ENCODE measurements around the gene VWA3B.

Gene VWA3B

DNA sequence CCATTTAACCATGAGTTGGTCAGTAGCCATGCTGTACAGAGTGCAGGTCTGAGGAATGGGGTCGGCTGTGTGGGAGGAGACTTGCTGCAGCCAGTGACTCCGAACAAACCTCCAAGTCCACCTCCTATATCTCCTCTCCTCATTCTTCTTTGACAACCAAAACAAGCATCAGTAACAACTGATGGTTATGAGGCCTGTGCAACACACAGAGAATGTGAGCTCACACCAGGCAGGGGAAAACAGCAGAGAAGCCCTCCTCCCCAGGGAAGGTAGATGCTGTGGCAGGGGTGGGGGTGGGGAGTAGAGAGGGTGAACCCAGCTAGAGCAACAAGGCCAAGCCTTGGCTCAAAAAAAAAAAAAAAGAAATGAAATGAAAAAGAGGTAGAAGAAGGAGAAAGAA lies 247.0 kb downstream of the VWA3B start:
- Histone ChIP-seq H3K9me3 (no peaks in the 10 kb centered on the region), H3K36me3 (no peaks in the 10 kb centered on the region), H3K27me3 (peaks cover 68% of the 10 kb centered on the region), H3K27ac (no peak overlapping the region), H3K4me3 (ENCODE audit: low read depth in 1 of 2, low read length in 1 of 2) (no peak overlapping the region), H3K4me1 (ENCODE audit: control insufficient read depth in 1 of 2, insufficient read depth in 1 of 2, low read depth in 1 of 2, low read length in 1 of 2) (no peaks in the 10 kb centered on the region)
- TF ChIP-seq, protein P1, sequence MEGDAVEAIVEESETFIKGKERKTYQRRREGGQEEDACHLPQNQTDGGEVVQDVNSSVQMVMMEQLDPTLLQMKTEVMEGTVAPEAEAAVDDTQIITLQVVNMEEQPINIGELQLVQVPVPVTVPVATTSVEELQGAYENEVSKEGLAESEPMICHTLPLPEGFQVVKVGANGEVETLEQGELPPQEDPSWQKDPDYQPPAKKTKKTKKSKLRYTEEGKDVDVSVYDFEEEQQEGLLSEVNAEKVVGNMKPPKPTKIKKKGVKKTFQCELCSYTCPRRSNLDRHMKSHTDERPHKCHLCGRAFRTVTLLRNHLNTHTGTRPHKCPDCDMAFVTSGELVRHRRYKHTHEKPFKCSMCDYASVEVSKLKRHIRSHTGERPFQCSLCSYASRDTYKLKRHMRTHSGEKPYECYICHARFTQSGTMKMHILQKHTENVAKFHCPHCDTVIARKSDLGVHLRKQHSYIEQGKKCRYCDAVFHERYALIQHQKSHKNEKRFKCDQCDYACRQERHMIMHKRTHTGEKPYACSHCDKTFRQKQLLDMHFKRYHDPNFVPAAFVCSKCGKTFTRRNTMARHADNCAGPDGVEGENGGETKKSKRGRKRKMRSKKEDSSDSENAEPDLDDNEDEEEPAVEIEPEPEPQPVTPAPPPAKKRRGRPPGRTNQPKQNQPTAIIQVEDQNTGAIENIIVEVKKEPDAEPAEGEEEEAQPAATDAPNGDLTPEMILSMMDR (IDR thresholded peaks at IDR 0.05), result no peak

DNA sequence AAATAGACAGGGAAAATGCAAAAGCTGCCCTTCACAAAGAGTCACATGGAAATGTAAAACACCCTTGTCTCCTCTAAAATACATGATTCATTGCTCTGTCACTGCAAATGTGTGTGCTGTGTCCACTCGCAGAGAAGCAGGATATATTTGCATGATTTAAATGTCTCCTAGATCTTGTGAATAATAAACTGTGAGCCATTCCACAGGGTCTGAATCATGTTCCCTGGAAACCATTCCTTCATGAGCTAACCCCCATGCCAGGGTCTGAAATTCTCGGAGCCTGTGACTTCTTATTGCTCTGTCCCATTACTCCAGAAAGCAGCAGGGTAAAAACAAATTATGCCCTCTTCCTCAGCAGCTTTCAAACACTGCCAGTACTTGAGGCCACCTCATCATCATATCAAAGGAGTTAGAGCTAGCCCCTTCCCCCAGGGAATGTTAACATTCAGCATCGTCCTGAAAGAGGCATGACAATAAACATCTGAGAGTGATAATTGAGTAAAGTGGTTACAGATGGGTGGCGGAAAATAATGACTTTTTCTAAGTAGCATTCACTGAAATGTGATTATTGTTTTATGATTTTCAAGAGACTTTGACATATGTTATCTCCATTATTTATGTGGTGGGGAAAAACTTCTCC lies 247.6 kb downstream of the VWA3B start:
- Histone ChIP-seq H3K4me3 (ENCODE audit: low read depth in 1 of 2, low read length in 1 of 2) (no peak overlapping the region), H3K9me3 (no peaks in the 10 kb centered on the region), H3K36me3 (no peaks in the 10 kb centered on the region), H3K27me3 (peaks cover 73% of the 10 kb centered on the region), H3K4me1 (ENCODE audit: control insufficient read depth in 1 of 2, insufficient read depth in 1 of 2, low read depth in 1 of 2, low read length in 1 of 2) (no peaks in the 10 kb centered on the region), H3K27ac (no peak overlapping the region)
- TF ChIP-seq, protein P1 (IDR thresholded peaks at IDR 0.05), result no peak

DNA sequence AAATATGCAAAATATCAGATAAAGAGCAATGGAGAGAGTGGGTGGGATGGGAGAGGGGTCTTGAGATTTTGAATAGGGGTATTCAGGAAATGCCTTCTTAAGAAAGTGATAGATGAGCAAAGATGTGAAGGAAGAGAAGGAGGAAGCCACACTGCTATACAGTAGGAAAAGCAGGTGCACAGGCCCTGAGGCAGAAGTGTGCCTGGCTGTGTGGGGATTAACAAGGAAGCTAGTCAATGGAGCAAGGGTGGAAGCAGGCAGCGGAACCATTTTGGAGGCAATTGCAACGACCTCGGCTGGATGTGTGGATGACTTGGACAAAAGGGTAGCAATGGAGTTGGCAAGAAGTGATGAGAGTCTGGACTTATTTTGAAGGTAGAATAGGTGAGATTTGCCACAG lies 248.3 kb downstream of the VWA3B start:
- Histone ChIP-seq H3K4me1 (ENCODE audit: control insufficient read depth in 1 of 2, insufficient read depth in 1 of 2, low read depth in 1 of 2, low read length in 1 of 2) (no peaks in the 10 kb centered on the region), H3K36me3 (no peaks in the 10 kb centered on the region), H3K27ac (no peak overlapping the region), H3K27me3 (peaks cover 72% of the 10 kb centered on the region), H3K9me3 (no peaks in the 10 kb centered on the region), H3K4me3 (ENCODE audit: low read depth in 1 of 2, low read length in 1 of 2) (no peak overlapping the region)
- TF ChIP-seq, protein P1 (IDR thresholded peaks at IDR 0.05), result no peak

DNA sequence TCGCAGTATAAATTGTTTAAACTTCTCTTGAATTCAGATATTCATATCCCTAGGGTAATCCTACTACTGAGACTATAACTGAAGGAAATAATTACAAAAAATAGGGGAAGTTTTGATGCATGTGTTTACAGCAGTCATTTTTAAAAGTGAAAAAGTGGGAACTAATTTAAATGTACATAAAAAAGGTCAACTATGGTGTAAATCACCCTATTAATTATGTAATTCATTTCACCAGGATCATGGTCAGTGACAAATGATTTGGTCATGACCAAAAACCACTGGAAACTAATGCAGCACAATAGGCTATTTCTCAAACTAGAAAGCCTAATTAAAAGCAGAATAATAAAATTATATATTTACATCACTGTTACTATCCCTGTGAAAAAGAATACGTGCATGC lies 254.3 kb downstream of the VWA3B start:
- Histone ChIP-seq H3K36me3 (no peaks in the 10 kb centered on the region), H3K4me3 (ENCODE audit: low read depth in 1 of 2, low read length in 1 of 2) (no peak overlapping the region), H3K27ac (no peak overlapping the region), H3K4me1 (ENCODE audit: control insufficient read depth in 1 of 2, insufficient read depth in 1 of 2, low read depth in 1 of 2, low read length in 1 of 2) (no peaks in the 10 kb centered on the region), H3K27me3 (peaks cover 63% of the 10 kb centered on the region), H3K9me3 (no peaks in the 10 kb centered on the region)
- TF ChIP-seq, protein P1 (IDR thresholded peaks at IDR 0.05), result no peak

DNA sequence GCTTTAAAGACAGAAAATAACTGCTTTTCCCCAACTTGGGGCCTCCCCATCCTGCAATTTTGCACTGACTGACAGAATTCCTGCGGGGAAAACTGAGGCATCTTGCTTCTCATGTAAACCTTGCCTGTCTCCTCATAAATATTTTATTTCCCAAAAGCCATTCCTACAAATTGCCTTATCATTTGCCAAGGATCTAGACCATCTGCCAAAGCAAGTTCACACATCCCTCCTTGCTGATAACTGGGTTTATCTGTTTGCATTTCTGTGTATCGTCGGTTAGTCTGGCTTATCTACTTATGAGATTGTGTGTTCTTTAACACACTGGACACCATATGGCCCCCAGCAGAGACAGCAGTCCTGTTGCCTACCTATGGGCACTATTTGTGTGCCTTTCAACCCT lies 256.3 kb downstream of the VWA3B start:
- no peaks in the 10 kb centered on the region for H3K9me3 ChIP-seq
- no peaks in the 10 kb centered on the region for H3K4me1 ChIP-seq (ENCODE audit: control insufficient read depth in 1 of 2, insufficient read depth in 1 of 2, low read depth in 1 of 2, low read length in 1 of 2)
- no peaks in the 10 kb centered on the region for H3K36me3 ChIP-seq
- H3K27me3 ChIP-seq, result peaks cover 74% of the 10 kb centered on the region
- no peak overlapping the region for H3K27ac ChIP-seq
- H3K4me3 ChIP-seq (ENCODE audit: low read depth in 1 of 2, low read length in 1 of 2), result no peak overlapping the region
- TF ChIP-seq, protein P1 (IDR thresholded peaks at IDR 0.05), result no peak

Data from neutrophil (primary cell).